ENCODE results near the gene CDC42SE2. TPM values are rescaled to one million over a fixed set of nuclear protein-coding genes. Genes with fewer than 3 reads are reported as not detected.

The CDC42SE2 gene
- total RNA-seq, 1 experiment from 2014 or later, result 22.5 TPM

DNA sequence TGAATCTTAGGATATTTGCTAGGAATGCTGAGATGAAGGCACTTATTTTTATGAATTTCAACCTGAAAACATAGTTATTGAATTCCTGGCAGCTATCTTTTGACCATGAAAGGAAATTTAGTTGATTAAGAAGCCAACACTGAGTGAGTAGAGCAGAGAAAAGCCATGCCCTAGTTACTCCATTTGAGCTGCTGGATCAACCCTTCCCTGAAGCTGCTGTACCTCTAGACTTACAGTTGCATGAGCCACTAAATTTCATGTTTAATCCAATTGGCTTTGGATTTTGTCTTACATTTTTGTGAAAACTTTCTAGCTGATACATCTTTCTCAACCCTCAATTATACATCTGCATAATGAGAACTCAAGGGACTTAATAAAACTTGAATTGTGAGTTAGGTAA, 54.6 kb downstream of the CDC42SE2 start (continued):
- TF ChIP-seq, protein P1, sequence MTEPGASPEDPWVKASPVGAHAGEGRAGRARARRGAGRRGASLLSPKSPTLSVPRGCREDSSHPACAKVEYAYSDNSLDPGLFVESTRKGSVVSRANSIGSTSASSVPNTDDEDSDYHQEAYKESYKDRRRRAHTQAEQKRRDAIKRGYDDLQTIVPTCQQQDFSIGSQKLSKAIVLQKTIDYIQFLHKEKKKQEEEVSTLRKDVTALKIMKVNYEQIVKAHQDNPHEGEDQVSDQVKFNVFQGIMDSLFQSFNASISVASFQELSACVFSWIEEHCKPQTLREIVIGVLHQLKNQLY (CRISPR knock-in tag; IDR thresholded peaks at IDR 0.05), result no peak
- TF ChIP-seq, protein P2, sequence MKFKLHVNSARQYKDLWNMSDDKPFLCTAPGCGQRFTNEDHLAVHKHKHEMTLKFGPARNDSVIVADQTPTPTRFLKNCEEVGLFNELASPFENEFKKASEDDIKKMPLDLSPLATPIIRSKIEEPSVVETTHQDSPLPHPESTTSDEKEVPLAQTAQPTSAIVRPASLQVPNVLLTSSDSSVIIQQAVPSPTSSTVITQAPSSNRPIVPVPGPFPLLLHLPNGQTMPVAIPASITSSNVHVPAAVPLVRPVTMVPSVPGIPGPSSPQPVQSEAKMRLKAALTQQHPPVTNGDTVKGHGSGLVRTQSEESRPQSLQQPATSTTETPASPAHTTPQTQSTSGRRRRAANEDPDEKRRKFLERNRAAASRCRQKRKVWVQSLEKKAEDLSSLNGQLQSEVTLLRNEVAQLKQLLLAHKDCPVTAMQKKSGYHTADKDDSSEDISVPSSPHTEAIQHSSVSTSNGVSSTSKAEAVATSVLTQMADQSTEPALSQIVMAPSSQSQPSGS (CRISPR knock-in tag; IDR thresholded peaks at IDR 0.05; ENCODE audit: borderline replicate concordance, low read depth), result no peak
- TF ChIP-seq, protein P3, sequence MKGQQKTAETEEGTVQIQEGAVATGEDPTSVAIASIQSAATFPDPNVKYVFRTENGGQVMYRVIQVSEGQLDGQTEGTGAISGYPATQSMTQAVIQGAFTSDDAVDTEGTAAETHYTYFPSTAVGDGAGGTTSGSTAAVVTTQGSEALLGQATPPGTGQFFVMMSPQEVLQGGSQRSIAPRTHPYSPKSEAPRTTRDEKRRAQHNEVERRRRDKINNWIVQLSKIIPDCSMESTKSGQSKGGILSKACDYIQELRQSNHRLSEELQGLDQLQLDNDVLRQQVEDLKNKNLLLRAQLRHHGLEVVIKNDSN (CRISPR knock-in tag; IDR thresholded peaks at IDR 0.05), result no peak

DNA sequence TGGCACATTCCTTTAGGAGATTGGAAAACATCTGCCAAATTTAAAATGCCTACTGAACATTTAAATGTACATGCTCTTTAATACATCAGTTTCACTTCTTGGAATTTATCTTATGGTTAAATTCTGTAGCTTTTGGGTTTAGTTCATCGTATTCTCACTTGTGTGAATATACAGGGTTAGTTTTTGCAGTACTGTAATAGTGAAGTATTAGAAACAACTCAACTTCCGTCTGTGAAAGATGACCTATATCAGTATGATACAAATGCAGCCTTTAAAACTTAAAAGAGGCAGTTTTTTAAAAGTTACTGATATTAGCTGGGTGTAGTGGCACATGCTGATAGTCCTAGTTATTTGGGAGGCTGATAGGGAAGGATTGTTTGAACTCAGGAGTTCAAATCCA, 57.2 kb downstream of the CDC42SE2 start:
- ChIA-PET POLR2A (no interaction called here), CTCF (no interaction called here)
- Mint-ChIP-seq H3K27me3 (ENCODE audit: low read depth) (no peaks in the 10 kb centered on the region), H3K4me3 (no peak overlapping the region), H3K9me3 (peaks cover 13% of the 10 kb centered on the region), H3K4me1 (peaks cover 25% of the 10 kb centered on the region), H3K36me3 (peaks cover 22% of the 10 kb centered on the region), H3K27ac (no peak overlapping the region)
- TF ChIP-seq ZNF263 (CRISPR knock-in tag; IDR thresholded peaks at IDR 0.05; ENCODE audit: low read depth) (no peak), AR (CRISPR knock-in tag; IDR thresholded peaks at IDR 0.05) (no peak), ERG (CRISPR knock-in tag; IDR thresholded peaks at IDR 0.05) (no peak), NR2C2 (CRISPR knock-in tag; IDR thresholded peaks at IDR 0.05) (no peak), NFATC4 (CRISPR knock-in tag; IDR thresholded peaks at IDR 0.05) (no peak), HMGA2 (CRISPR knock-in tag; IDR thresholded peaks at IDR 0.05) (no peak), NR1H2 (CRISPR knock-in tag; IDR thresholded peaks at IDR 0.05) (no peak)
- TF ChIP-seq, protein P2 (CRISPR knock-in tag; IDR thresholded peaks at IDR 0.05; ENCODE audit: borderline replicate concordance, low read depth), result no peak
- ATAC-seq, result no peak
- no peak for DNase-seq (ENCODE audit: low spot score)

- ChIA-PET POLR2A (no interaction called here), CTCF (interaction anchor here (1.2 kb wide), 1 partner anchor 11 kb away, joined by 3 read pairs; no protein-coding TSS in a partner anchor)
- no peak for TF ChIP-seq JUN (CRISPR knock-in tag; IDR thresholded peaks at IDR 0.05)
- peak; percentile 11; the same call in 1 of the 2 replicates for TF ChIP-seq ZNF121 (CRISPR knock-in tag; IDR thresholded peaks at IDR 0.05)
- Mint-ChIP-seq H3K27me3 (ENCODE audit: low read depth) (no peaks in the 10 kb centered on the region), H3K4me1 (peaks cover 22% of the 10 kb centered on the region), H3K9me3 (peaks cover 6% of the 10 kb centered on the region), H3K27ac (peak overlapping the region; percentile 93; the same call in 1 of the 2 replicates), H3K36me3 (peaks cover 14% of the 10 kb centered on the region), H3K4me3 (no peak overlapping the region)
- no peak for DNase-seq (ENCODE audit: low spot score)
- peak; percentile 34; the same call in 1 of the 2 replicates for ATAC-seq
Measured at GRCh38 chr5:131322926-131323325, 59.1 kb downstream of the CDC42SE2 start.
